Keratinocyte (primary cell): Measurements from ENCODE around the gene KLF8. TPM values are rescaled to one million over a fixed set of nuclear protein-coding genes. Genes with fewer than 3 reads are reported as not detected.
A peak's percentile ranks its signal among the peaks of the same experiment; 100 is the strongest.

Source experiments
- DNase-seq: peaks from one replicate; pipeline ENCODE4 v3.0.0-alpha.2; 2011; ENCODE audit warnings: low read depth, missing footprints, low spot score
- FAIRE-seq: peaks from 2 replicates; lab custom pipeline; 2011; peaks lifted over from hg19 to GRCh38; lab: Jason Lieb, UNC
- H2AFZ ChIP-seq: 2 replicates; pipeline ENCODE4 v1.6.0; 2012; ENCODE audit warnings: low read length, control low read depth, inconsistent platforms; ENCODE audit not compliant: control insufficient read depth
- H3K27ac ChIP-seq: 2 replicates; pipeline ENCODE4 v1.5.1; 2011; ENCODE audit warnings: low read length; ENCODE audit not compliant: control insufficient read depth, insufficient read depth
- H3K27me3 ChIP-seq: 3 replicates; pipeline ENCODE4 v1.6.0; 2011; ENCODE audit warnings: low read length; ENCODE audit not compliant: control insufficient read depth, insufficient read depth; ENCODE audit errors: extremely low read depth
- H3K36me3 ChIP-seq, 2 experiments: 2 replicates in 1 of 2; 3 replicates in 1 of 2; pipeline ENCODE4 v1.5.1; 2011; ENCODE audit warnings: low read length in 2 of 2, mild to moderate bottlenecking in 1 of 2; ENCODE audit not compliant: control insufficient read depth in 2 of 2, insufficient read depth in 2 of 2; ENCODE audit errors: extremely low read depth in 1 of 2
- H3K4me1 ChIP-seq: 3 replicates; pipeline ENCODE4 v1.5.1; 2011; ENCODE audit warnings: low read length; ENCODE audit not compliant: control insufficient read depth, insufficient read depth; ENCODE audit errors: extremely low read depth
- H3K4me2 ChIP-seq: 3 replicates; pipeline ENCODE4 v1.6.0; 2011; ENCODE audit warnings: low read depth, low read length; ENCODE audit not compliant: control insufficient read depth, insufficient read depth; ENCODE audit errors: extremely low read depth
- H3K4me3 ChIP-seq, 3 experiments: fragments of 200-600 bp in 1 of 3; sonication (generic) in 1 of 3; 2 replicates in 2 of 3; 3 replicates in 1 of 3; pipeline ENCODE4 v1.5.1; 2011 to 2016; ENCODE audit warnings: low read length in 3 of 3, mild to moderate bottlenecking in 3 of 3, control low read depth in 2 of 3, inconsistent platforms in 1 of 3, low read depth in 1 of 3, mixed read lengths in 1 of 3, mixed run types in 1 of 3, moderate library complexity in 1 of 3; ENCODE audit not compliant: control insufficient read depth in 2 of 3, insufficient read depth in 2 of 3; ENCODE audit errors: extremely low read depth in 1 of 3
- H3K79me2 ChIP-seq: 2 replicates; pipeline ENCODE4 v1.6.0; 2012; ENCODE audit warnings: low read length; ENCODE audit not compliant: control insufficient read depth, insufficient read depth
- H3K9ac ChIP-seq: 3 replicates; pipeline ENCODE4 v1.6.0; 2011; ENCODE audit warnings: low read length; ENCODE audit not compliant: control insufficient read depth, insufficient read depth; ENCODE audit errors: extremely low read depth
- H3K9me1 ChIP-seq: 3 replicates; pipeline ENCODE4 v1.6.0; 2011; ENCODE audit warnings: low read length; ENCODE audit not compliant: control insufficient read depth, insufficient read depth; ENCODE audit errors: extremely low read depth
- H3K9me3 ChIP-seq: 2 replicates; pipeline ENCODE4 v1.5.1; 2012; ENCODE audit warnings: low read depth, low read length; ENCODE audit not compliant: control insufficient read depth
- H4K20me1 ChIP-seq: 3 replicates; pipeline ENCODE4 v1.6.0; 2011; ENCODE audit warnings: low read length; ENCODE audit not compliant: control insufficient read depth, insufficient read depth; ENCODE audit errors: extremely low read depth
- CTCF ChIP-seq, 3 experiments: IDR thresholded peaks in 1 of 3; conservative IDR thresholded peaks in 1 of 3; optimal IDR thresholded peaks in 1 of 3; 2 replicates in 2 of 3; 3 replicates in 1 of 3; pipeline versions ENCODE3 to v1.5.1; 2011; ENCODE audit warnings: low read length in 3 of 3, mild to moderate bottlenecking in 3 of 3, moderate library complexity in 2 of 3, control low read depth in 1 of 3, inconsistent platforms in 1 of 3; ENCODE audit not compliant: insufficient read depth in 2 of 3; ENCODE audit errors: extremely low read depth in 1 of 3
- EZH2 ChIP-seq: IDR thresholded peaks from one replicate; pipeline ENCODE4 v1.6.1; 2012; ENCODE audit warnings: inconsistent platforms, mild to moderate bottlenecking, low read length, moderate library complexity
- dilution Hi-C: fragments of 300-500 bp; cut with MboI; formaldehyde crosslinking; loops from one replicate; pipeline ENCODE4 v1.7.0; 2020; ENCODE audit warnings: low sequenced_read_pairs; ENCODE audit not compliant: extremely low pct_ligation_motif_present
- polyA plus RNA-seq, 5 experiments: library from polyadenylated mRNA; depleted of rRNA in 3 of 5; stranded (reverse) in 3 of 5; stranded (forward) in 1 of 5; unstranded in 1 of 5; fragments of >200 nt; gene quantifications; 1 replicate in 1 of 5; 2 replicates in 3 of 5; 3 replicates in 1 of 5; pipeline versions ENCODE4 v1.2.1 to v1.2.3, GENCODE V29; 2011 to 2012; ENCODE audit warnings: missing spikeins in 2 of 5, low read depth in 1 of 5, low replicate concordance in 1 of 5

The KLF8 gene
- polyA plus RNA-seq, 1 donor (not counting 4 experiments of a cell fraction or from before 2014, with no cell fraction given): 17.0 TPM

DNA sequence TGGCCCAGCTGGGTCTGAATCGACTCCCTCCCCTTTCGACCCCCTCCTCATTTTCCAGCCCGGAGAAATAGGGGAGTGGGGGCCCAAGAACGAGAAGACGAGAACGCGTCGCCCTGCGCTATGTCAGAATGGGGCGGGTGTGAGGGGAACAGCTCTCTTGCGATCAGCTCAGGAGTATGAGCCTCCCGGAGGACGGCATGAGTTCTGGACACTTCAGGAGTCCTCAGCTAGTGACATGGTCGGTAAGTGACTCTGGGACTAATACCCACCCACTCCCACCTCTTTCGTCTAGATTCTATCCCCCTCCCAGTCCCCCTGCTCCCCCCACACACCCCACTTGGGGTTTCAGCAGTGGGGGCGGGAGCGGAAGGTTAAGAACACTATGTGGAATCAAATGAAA, 944 bp downstream of the KLF8 start:
- FAIRE-seq (no peak), DNase-seq (no peak)
- dilution Hi-C loops: no loop called here
- Histone ChIP-seq H3K36me3 (peaks cover 0 to 1% of the 10 kb centered on the region in 2 experiments), H3K27me3 (no peaks in the 10 kb centered on the region), H3K4me1 (peaks cover 3% of the 10 kb centered on the region), H3K79me2 (no peaks in the 10 kb centered on the region), H3K4me2 (peak overlapping the region; percentile 61), H3K27ac (no peak overlapping the region), H3K9ac (peak overlapping the region; percentile 55), H4K20me1 (no peaks in the 10 kb centered on the region), H3K9me3 (no peaks in the 10 kb centered on the region), H2AFZ (peak overlapping the region; percentile 43), H3K9me1 (no peaks in the 10 kb centered on the region), H3K4me3 (peak overlapping the region; percentile 41 to 62 (median 57))
- no peak for TF ChIP-seq CTCF (optimal IDR thresholded peaks at IDR 0.05 in 1 of 3, IDR thresholded peaks at IDR 0.05 in 1 of 3, conservative IDR thresholded peaks at IDR 0.05 in 1 of 3; ENCODE audit: extremely low read depth in 1 of 3, insufficient read depth in 2 of 3, low read length in 3 of 3)
- TF ChIP-seq EZH2: no peak

DNA sequence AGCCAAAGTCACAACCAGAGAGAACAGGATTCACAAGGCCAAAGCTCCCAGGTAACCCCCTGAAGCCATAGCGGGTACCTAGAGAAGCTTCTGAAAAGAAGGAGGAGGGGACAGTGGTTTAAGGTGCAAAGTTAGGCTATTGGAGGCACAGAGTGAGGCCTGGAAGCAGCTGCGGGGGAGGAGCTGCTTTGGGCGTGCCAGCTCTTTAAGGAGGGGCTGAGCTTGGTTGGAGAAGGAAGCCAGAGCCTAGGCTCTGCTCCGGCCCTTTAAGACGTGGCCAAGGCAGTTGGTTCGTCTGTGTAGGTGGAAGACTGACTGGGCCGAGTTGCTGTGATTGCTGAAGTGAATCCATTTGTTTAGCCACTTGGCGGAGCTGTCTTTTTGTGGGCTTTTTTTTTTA, 1.5 kb downstream of the KLF8 start:
- no peaks in the 10 kb centered on the region for H3K9me3 ChIP-seq
- peak in 1 of 3 experiments; percentile 19 for TF ChIP-seq CTCF (optimal IDR thresholded peaks at IDR 0.05 in 1 of 3, IDR thresholded peaks at IDR 0.05 in 1 of 3, conservative IDR thresholded peaks at IDR 0.05 in 1 of 3; ENCODE audit: extremely low read depth in 1 of 3, insufficient read depth in 2 of 3, low read length in 3 of 3)
- TF ChIP-seq EZH2: no peak
- H3K27me3 ChIP-seq: no peaks in the 10 kb centered on the region
- H3K4me2 ChIP-seq: peak overlapping the region; percentile 61
- H3K4me3 ChIP-seq: peak overlapping the region; percentile 41 to 62 (median 57)
- no peaks in the 10 kb centered on the region for H3K79me2 ChIP-seq
- peaks cover 0 to 1% of the 10 kb centered on the region in 2 experiments for H3K36me3 ChIP-seq
- no peak overlapping the region for H3K27ac ChIP-seq
- DNase-seq (peak; percentile 15), FAIRE-seq (peak; percentile 43)
- no peaks in the 10 kb centered on the region for H4K20me1 ChIP-seq
- H3K9ac ChIP-seq: peak overlapping the region; percentile 55
- H2AFZ ChIP-seq: peak overlapping the region; percentile 1
- dilution Hi-C loops: no loop called here
- no peaks in the 10 kb centered on the region for H3K9me1 ChIP-seq
- peaks cover 3% of the 10 kb centered on the region for H3K4me1 ChIP-seq
